ENCODE data around the gene GDF7.

Gene GDF7

DNA sequence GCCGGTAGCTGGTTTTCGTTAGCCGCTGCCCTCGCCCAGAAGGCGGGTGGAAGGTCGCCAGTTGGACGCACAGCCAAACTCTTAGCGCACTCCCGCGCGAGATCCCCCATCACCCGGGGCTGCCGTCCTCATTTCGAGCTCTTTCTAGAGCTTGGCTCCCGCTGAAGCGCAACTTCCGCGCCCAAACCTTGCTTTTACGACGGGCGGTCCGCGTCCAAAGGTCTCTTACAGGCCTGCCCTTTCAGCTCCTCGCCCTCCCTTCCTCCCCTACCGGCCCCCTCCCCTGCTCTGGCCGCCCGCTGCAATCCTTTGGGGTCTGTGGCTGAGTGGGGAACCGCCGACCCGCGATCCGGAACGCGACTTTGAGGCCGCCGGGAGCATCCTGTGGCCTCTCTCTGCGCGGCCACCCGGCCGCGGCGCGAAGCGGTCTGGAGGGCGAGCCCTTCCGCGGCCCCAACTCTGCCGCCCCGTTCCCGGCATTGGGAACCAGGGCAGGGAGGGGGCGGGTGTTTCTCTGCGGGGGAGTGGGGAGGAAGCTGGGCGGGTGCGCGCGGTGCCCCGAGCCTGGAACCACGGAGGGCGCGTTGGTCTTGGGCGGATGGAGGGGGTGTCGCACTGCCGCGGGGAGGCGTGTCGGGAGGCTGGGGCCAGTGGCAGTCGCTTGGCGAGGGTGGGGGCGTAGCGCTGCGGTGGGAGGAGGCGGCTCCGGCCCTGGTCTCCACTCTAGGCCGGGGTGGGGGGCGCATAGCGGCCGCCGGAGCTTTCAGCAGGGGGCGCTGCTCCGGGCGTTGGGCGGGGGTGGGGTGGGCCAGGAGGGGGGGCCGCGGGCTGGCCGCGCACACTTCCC, at the start of gene GDF7:
TSS of gene GDF7 (plus strand) at position 841 of the 847 bp plus-strand sequence. CDS start 96 bp downstream, outside the sequence.
- Histone ChIP-seq H3K36me3 (ENCODE audit: control insufficient read depth in 1 of 2, insufficient read depth in 2 of 2, low read length in 2 of 2) (no peaks in the 10 kb centered on the region), H3K4me3 (ENCODE audit: low read depth in 1 of 2, low read length in 2 of 2) (peak within 1 kb of the TSS; percentile 26 to 64), H3K27ac (ENCODE audit: low read length) (no peak within 1 kb of the TSS), H3K4me1 (ENCODE audit: control insufficient read depth in 1 of 2, insufficient read depth in 2 of 2, low read length in 2 of 2) (peaks cover 0 to 45% of the 10 kb centered on the region in 2 donors), H3K27me3 (ENCODE audit: low read depth, low read length) (peaks cover 82% of the 10 kb centered on the region), H3K9me3 (ENCODE audit: control insufficient read depth in 1 of 2, low read length in 2 of 2) (no peaks in the 10 kb centered on the region)

DNA sequence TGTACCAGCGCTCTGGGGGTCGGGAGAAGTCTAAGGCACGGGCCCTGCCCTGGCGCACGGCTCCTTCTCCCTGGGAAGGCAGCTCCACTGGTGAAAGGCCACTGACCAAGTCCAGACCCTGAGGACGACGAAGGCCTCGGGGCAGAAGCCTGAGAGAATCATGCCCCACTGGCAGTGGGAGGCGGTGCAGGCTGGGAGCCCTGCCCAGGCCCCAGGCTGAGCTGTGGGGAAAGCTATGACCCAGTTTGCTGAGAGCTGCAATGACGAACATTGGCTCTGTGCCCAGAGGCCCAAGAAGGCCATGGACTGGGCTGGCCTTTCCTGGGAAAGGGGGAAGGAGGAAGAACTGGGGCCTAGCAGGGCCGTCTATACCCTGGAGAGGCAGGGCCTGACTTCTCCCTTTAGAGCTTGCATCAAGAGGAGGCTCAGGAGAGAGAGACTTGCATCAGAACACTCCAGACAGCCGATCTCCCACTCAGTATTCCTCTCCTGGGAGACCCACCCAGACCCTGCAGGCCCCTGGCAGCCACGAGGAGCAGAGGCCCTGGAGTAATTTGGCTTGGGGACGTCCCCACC, 49.0 kb upstream of the GDF7 start:
- Histone ChIP-seq H3K4me1 (ENCODE audit: control insufficient read depth in 1 of 2, insufficient read depth in 2 of 2, low read length in 2 of 2) (peaks cover 54 to 74% of the 10 kb centered on the region in 2 donors), H3K4me3 (ENCODE audit: low read depth in 1 of 2, low read length in 2 of 2) (peak overlapping the region in 1 of 2 donors; percentile 43), H3K9me3 (ENCODE audit: control insufficient read depth in 1 of 2, low read length in 2 of 2) (no peaks in the 10 kb centered on the region), H3K36me3 (ENCODE audit: control insufficient read depth in 1 of 2, insufficient read depth in 2 of 2, low read length in 2 of 2) (peaks cover 22 to 25% of the 10 kb centered on the region in 2 donors), H3K27ac (ENCODE audit: low read length) (peak overlapping the region; percentile 96), H3K27me3 (ENCODE audit: low read depth, low read length) (no peaks in the 10 kb centered on the region)

DNA sequence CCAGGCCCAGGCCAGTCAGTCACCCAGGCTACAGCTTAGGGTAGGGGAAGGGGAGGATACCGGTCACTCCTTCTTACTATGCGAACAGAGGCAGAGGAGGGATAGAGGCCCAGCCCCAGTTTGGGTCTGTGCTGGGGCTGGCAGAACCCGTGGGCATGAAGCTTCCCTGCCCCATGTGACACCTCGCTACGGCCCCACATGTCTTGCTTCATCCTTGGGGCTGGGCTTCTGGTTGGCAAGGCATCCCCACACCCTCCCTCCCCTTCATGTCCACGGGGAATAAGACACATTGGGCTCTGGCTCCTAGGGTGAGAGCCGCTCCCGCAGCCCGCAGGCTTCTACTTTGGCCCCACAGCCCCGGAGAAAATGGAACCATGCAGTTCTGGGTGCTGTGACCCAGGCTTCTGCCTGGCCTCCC, 48.5 kb upstream of the GDF7 start:
- Histone ChIP-seq H3K4me3 (ENCODE audit: low read depth in 1 of 2, low read length in 2 of 2) (peak overlapping the region in 1 of 2 donors; percentile 43), H3K36me3 (ENCODE audit: control insufficient read depth in 1 of 2, insufficient read depth in 2 of 2, low read length in 2 of 2) (peaks cover 26 to 29% of the 10 kb centered on the region in 2 donors), H3K27me3 (ENCODE audit: low read depth, low read length) (no peaks in the 10 kb centered on the region), H3K27ac (ENCODE audit: low read length) (peak overlapping the region; percentile 96), H3K4me1 (ENCODE audit: control insufficient read depth in 1 of 2, insufficient read depth in 2 of 2, low read length in 2 of 2) (peaks cover 54 to 69% of the 10 kb centered on the region in 2 donors), H3K9me3 (ENCODE audit: control insufficient read depth in 1 of 2, low read length in 2 of 2) (no peaks in the 10 kb centered on the region)

DNA sequence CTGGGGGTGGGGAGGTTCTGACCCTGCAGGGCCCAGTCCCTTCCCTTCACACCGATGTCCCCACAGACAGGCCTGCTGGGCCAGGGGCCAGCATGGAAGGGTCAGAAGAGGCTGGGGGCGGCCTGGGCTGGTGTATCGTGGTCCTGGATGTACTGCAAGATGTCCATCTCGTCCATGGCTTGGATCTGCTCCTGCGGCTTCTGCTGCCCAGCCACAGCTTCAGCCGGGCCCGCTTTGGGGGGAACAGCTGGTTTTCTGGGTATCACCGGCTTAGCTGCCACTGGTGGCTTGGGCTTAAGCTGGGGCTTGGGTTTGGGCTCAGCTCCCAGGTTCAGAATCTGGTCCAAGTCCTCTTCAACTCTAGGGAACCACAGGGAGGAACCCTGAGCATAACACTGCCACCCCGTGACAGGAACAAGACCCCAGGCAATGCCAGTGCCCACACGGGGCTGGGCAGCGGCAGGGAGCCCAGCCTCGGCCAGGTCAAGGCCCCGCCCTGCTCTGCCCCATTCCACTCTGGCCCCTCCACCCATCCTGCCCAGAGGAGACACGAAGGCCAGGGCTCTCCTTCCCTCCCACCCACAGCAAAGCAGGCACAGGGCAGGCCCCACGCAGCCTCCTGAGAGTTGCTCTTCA, 47.9 kb upstream of the GDF7 start:
- peaks cover 53 to 64% of the 10 kb centered on the region in 2 donors for H3K4me1 ChIP-seq (ENCODE audit: control insufficient read depth in 1 of 2, insufficient read depth in 2 of 2, low read length in 2 of 2)

DNA sequence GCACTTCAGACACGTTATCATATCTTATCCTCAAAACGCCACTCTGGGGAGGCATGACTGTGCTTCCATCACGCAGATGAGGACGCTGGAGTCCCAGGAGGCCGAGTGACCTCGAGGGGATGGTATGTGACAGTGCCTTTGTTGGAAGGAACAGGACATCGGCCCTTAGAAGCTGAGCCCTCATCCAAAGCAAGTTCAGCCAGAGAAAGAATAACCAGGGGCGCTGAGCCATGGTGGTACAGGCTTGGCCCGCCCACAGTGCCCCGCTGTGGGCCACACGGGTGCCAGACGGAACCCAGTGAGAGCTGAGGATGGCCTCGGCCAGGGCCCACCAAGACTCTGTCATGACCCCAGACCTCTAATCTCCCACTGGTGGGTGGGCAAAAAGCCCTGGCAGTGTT, 47.3 kb upstream of the GDF7 start:
- Histone ChIP-seq H3K27ac (ENCODE audit: low read length) (peak overlapping the region; percentile 96), H3K4me1 (ENCODE audit: control insufficient read depth in 1 of 2, insufficient read depth in 2 of 2, low read length in 2 of 2) (peaks cover 47 to 58% of the 10 kb centered on the region in 2 donors), H3K36me3 (ENCODE audit: control insufficient read depth in 1 of 2, insufficient read depth in 2 of 2, low read length in 2 of 2) (peaks cover 29 to 37% of the 10 kb centered on the region in 2 donors), H3K4me3 (ENCODE audit: low read depth in 1 of 2, low read length in 2 of 2) (no peak overlapping the region), H3K27me3 (ENCODE audit: low read depth, low read length) (no peaks in the 10 kb centered on the region), H3K9me3 (ENCODE audit: control insufficient read depth in 1 of 2, low read length in 2 of 2) (no peaks in the 10 kb centered on the region)

More for the DNA sequence above, 47.9 kb upstream of the GDF7 start:
- Histone ChIP-seq H3K9me3 (ENCODE audit: control insufficient read depth in 1 of 2, low read length in 2 of 2) (no peaks in the 10 kb centered on the region), H3K27ac (ENCODE audit: low read length) (peak overlapping the region; percentile 96), H3K36me3 (ENCODE audit: control insufficient read depth in 1 of 2, insufficient read depth in 2 of 2, low read length in 2 of 2) (peaks cover 29 to 31% of the 10 kb centered on the region in 2 donors), H3K27me3 (ENCODE audit: low read depth, low read length) (no peaks in the 10 kb centered on the region), H3K4me3 (ENCODE audit: low read depth in 1 of 2, low read length in 2 of 2) (peak overlapping the region in 1 of 2 donors; percentile 43)

DNA sequence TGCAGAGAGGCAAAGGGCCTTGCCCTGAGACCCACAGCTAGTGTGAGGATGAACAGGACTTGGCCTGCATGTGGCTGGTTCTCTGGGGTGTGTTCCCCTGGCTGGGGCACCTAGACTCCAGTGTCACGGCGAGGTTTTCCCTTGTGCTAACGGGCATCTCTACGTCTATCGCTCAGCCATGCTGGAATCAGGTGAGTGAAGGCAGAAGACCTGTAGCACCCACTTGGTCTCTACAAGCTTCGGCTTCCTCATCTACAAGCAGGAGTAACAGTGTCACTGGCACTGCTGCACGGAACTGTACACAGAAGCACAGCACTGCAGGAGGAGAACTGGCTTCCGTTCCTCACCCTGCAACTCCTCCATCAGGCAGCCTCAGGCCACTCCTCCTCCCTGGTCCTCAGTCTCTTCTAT, 46.7 kb upstream of the GDF7 start:
- Histone ChIP-seq H3K27ac (ENCODE audit: low read length) (peak overlapping the region; percentile 96), H3K4me1 (ENCODE audit: control insufficient read depth in 1 of 2, insufficient read depth in 2 of 2, low read length in 2 of 2) (peaks cover 42 to 51% of the 10 kb centered on the region in 2 donors), H3K4me3 (ENCODE audit: low read depth in 1 of 2, low read length in 2 of 2) (no peak overlapping the region), H3K9me3 (ENCODE audit: control insufficient read depth in 1 of 2, low read length in 2 of 2) (no peaks in the 10 kb centered on the region), H3K36me3 (ENCODE audit: control insufficient read depth in 1 of 2, insufficient read depth in 2 of 2, low read length in 2 of 2) (peaks cover 29 to 38% of the 10 kb centered on the region in 2 donors), H3K27me3 (ENCODE audit: low read depth, low read length) (no peaks in the 10 kb centered on the region)

DNA sequence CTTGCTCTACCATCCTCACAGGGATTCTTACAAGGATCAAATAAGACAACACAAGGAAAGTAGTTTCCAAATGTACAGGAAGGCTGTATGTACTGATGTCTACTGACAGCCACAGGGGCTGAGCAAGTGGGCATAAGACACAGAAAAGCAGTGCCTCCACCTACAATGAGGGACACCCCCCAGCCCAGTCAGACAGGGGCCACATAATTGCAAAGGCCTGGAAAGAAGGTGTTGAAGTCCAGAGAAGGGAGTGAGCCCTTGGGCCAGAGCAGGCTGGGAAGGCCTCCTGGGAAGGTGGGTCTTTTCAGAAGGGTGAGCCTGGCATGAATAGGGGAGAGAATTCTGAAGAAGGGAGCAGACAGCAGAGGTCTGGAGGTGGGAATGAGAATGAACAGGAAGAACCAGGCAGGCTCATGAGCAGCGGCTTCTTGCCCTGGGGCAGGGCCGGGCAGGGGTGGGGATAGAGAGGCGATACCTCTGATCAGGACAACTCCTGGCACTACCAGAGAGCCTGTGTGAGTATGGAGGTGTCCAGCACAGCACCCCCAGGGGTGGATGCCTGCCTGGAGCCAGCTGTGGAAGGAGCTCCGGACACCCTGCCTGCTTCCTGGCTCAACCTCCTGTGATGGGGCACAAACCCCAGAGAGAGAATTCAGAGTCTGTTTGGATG, 46.1 kb upstream of the GDF7 start:
- Histone ChIP-seq H3K4me1 (ENCODE audit: control insufficient read depth in 1 of 2, insufficient read depth in 2 of 2, low read length in 2 of 2) (peaks cover 37 to 46% of the 10 kb centered on the region in 2 donors), H3K4me3 (ENCODE audit: low read depth in 1 of 2, low read length in 2 of 2) (no peak overlapping the region), H3K27me3 (ENCODE audit: low read depth, low read length) (no peaks in the 10 kb centered on the region), H3K27ac (ENCODE audit: low read length) (peak overlapping the region; percentile 96), H3K9me3 (ENCODE audit: control insufficient read depth in 1 of 2, low read length in 2 of 2) (no peaks in the 10 kb centered on the region), H3K36me3 (ENCODE audit: control insufficient read depth in 1 of 2, insufficient read depth in 2 of 2, low read length in 2 of 2) (peaks cover 29 to 38% of the 10 kb centered on the region in 2 donors)

DNA sequence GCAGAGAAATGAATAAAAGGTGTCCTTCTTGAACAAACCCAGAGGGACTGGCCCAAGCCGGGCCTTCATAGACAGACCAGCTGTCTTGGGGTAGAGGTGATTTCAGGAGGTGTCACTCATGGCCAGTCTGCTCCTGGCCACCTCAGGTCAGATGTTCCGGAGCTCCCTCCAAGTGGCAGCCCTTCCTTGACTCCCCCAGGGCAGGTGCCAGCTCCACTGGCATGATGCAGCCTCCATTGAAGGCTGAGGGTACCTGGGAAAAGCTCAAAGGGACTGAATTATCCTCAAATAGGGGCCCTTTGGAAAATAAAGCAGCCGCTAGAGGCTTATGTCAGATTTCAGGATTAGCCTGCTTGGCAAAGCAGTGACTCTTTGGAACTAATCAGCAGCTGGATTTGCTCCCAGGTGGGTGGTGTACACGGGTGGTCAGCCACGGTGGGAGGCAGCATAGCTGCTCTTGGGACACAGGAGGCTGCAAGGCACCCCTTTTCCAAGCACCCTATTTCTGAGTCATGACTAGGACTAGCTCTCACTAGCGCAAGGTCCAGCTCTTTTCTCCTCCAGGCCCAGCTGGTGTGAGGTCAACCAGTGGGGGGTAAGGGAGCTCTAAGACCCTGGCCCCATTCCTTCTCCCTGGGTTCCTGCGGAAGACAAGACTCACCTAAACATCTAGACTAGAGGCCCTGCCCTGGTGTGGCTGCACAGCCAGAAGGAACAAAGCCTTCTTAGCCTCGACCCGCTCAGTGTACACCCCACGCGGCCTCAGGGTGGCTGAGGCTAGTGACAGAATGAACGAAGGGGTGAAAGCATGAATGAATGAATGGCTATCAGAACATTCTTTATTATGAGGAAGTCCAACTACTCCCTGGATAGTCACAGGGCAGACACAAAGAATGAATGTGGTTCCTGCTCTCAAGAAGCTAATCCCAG, 45.3 kb upstream of the GDF7 start:
- Histone ChIP-seq H3K27ac (ENCODE audit: low read length) (peak overlapping the region; percentile 96), H3K9me3 (ENCODE audit: control insufficient read depth in 1 of 2, low read length in 2 of 2) (no peaks in the 10 kb centered on the region), H3K4me1 (ENCODE audit: control insufficient read depth in 1 of 2, insufficient read depth in 2 of 2, low read length in 2 of 2) (peaks cover 31 to 38% of the 10 kb centered on the region in 2 donors), H3K36me3 (ENCODE audit: control insufficient read depth in 1 of 2, insufficient read depth in 2 of 2, low read length in 2 of 2) (peaks cover 29 to 38% of the 10 kb centered on the region in 2 donors), H3K27me3 (ENCODE audit: low read depth, low read length) (no peaks in the 10 kb centered on the region), H3K4me3 (ENCODE audit: low read depth in 1 of 2, low read length in 2 of 2) (no peak overlapping the region)

DNA sequence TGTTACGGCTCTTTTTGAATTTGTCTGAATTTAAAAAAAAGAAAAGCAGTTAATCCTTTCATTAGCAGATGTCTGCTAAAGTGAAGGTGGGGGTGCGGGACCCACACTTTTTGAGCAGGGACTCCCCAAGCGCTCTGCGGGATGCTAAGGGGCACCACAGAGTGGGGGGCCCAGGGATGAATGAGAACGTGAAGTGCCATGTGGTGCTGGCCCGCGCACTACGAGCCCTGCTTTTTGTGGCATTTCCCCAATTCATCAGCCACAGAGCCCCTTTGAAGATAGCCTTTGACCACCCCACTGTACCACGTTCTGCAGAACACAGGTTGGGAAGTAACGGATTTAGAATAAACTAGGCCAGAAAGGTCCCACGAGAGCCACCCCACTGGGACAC, 44.7 kb upstream of the GDF7 start:
- Histone ChIP-seq H3K4me1 (ENCODE audit: control insufficient read depth in 1 of 2, insufficient read depth in 2 of 2, low read length in 2 of 2) (peaks cover 25 to 31% of the 10 kb centered on the region in 2 donors), H3K36me3 (ENCODE audit: control insufficient read depth in 1 of 2, insufficient read depth in 2 of 2, low read length in 2 of 2) (peaks cover 29 to 38% of the 10 kb centered on the region in 2 donors), H3K27ac (ENCODE audit: low read length) (no peak overlapping the region)

DNA sequence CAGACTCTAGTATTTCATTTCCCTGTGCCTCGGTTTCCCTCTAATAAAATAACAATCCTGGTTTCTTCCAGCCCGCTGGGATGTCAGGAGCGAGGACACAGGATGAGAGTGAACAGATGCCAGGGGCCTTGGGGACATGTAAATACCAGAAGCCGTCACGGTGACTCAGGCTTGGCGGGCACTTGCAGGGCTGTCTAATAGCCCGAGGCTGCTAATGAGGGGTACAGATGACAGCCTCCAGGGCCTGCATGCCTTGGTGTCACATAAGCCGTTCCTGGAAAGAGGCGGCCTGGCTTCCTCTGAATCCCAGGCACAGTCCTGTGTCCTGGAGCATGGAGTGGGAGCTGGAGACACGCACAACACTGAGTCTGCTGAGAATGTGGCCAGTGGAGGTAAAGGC, 44.2 kb upstream of the GDF7 start:
- H3K9me3 ChIP-seq (ENCODE audit: control insufficient read depth in 1 of 2, low read length in 2 of 2) = no peaks in the 10 kb centered on the region
- peaks cover 29 to 38% of the 10 kb centered on the region in 2 donors for H3K36me3 ChIP-seq (ENCODE audit: control insufficient read depth in 1 of 2, insufficient read depth in 2 of 2, low read length in 2 of 2)
- peaks cover 21 to 28% of the 10 kb centered on the region in 2 donors for H3K4me1 ChIP-seq (ENCODE audit: control insufficient read depth in 1 of 2, insufficient read depth in 2 of 2, low read length in 2 of 2)
- H3K4me3 ChIP-seq (ENCODE audit: low read depth in 1 of 2, low read length in 2 of 2) = no peak overlapping the region
- H3K27me3 ChIP-seq (ENCODE audit: low read depth, low read length) = no peaks in the 10 kb centered on the region
- H3K27ac ChIP-seq (ENCODE audit: low read length) = no peak overlapping the region

More for the DNA sequence above, 44.7 kb upstream of the GDF7 start:
- Histone ChIP-seq H3K27me3 (ENCODE audit: low read depth, low read length) (no peaks in the 10 kb centered on the region), H3K9me3 (ENCODE audit: control insufficient read depth in 1 of 2, low read length in 2 of 2) (no peaks in the 10 kb centered on the region), H3K4me3 (ENCODE audit: low read depth in 1 of 2, low read length in 2 of 2) (no peak overlapping the region)
